Chondrocyte (in vitro differentiated cells): Measurements from ENCODE around the gene CNNM4. TPM values are rescaled to one million over a fixed set of nuclear protein-coding genes. Genes with fewer than 3 reads are reported as not detected.

ENCODE experiments used
- DNase-seq: peaks from one replicate; pipeline ENCODE4 v3.0.0; 2021; ENCODE audit warnings: mixed read lengths, low spot score
- H3K27ac Mint-ChIP-seq: one replicate; pipeline ENCODE4 v1.8.0; 2021; ENCODE audit warnings: mild to moderate bottlenecking, moderate library complexity, mixed read lengths; ENCODE audit not compliant: unreplicated experiment
- H3K27me3 Mint-ChIP-seq: 2 replicates; pipeline ENCODE4 v1.8.0; 2021; ENCODE audit warnings: low read depth, mixed read lengths
- H3K36me3 Mint-ChIP-seq: 2 replicates; pipeline ENCODE4 v1.8.0; 2021; ENCODE audit warnings: low read depth, mixed read lengths
- H3K4me1 Mint-ChIP-seq: 2 replicates; pipeline ENCODE4 v1.8.0; 2021; ENCODE audit warnings: low read depth, mild to moderate bottlenecking, mixed read lengths
- H3K4me3 Mint-ChIP-seq: one replicate; pipeline ENCODE4 v1.8.0; 2021; ENCODE audit warnings: mild to moderate bottlenecking, moderate library complexity, mixed read lengths; ENCODE audit not compliant: unreplicated experiment
- H3K9me3 Mint-ChIP-seq: 2 replicates; pipeline ENCODE4 v1.8.0; 2021; ENCODE audit warnings: low read depth, mixed read lengths
- total RNA-seq: library from RNA; stranded (reverse); gene quantifications from 3 replicates; pipeline ENCODE4 v1.2.1, GENCODE V29; 2021
- TF ChIP-seq, protein P1 (sequence below): fragments of 200-600 bp; sonication (generic); IDR thresholded peaks from 2 replicates; pipeline ENCODE4 v1.5.0; 2021; ENCODE audit warnings: antibody characterized with exemption, mild to moderate bottlenecking, moderate library complexity

Gene CNNM4
- total RNA-seq, 1 donor from 2014 or later: 7.6 TPM

- H3K9me3 Mint-ChIP-seq: no peaks in the 10 kb centered on the region
- peaks cover 21% of the 10 kb centered on the region for H3K4me1 Mint-ChIP-seq
- TF ChIP-seq, protein P1, sequence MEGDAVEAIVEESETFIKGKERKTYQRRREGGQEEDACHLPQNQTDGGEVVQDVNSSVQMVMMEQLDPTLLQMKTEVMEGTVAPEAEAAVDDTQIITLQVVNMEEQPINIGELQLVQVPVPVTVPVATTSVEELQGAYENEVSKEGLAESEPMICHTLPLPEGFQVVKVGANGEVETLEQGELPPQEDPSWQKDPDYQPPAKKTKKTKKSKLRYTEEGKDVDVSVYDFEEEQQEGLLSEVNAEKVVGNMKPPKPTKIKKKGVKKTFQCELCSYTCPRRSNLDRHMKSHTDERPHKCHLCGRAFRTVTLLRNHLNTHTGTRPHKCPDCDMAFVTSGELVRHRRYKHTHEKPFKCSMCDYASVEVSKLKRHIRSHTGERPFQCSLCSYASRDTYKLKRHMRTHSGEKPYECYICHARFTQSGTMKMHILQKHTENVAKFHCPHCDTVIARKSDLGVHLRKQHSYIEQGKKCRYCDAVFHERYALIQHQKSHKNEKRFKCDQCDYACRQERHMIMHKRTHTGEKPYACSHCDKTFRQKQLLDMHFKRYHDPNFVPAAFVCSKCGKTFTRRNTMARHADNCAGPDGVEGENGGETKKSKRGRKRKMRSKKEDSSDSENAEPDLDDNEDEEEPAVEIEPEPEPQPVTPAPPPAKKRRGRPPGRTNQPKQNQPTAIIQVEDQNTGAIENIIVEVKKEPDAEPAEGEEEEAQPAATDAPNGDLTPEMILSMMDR: no peak
- no peaks in the 10 kb centered on the region for H3K27me3 Mint-ChIP-seq
- H3K36me3 Mint-ChIP-seq: peaks cover 11% of the 10 kb centered on the region
- H3K27ac Mint-ChIP-seq: no peak overlapping the region
- no peak for DNase-seq
- H3K4me3 Mint-ChIP-seq: no peak overlapping the region
These were observed 67.7 kb downstream of the CNNM4 start for GRCh38 chr2:96828436-96828835.

DNA sequence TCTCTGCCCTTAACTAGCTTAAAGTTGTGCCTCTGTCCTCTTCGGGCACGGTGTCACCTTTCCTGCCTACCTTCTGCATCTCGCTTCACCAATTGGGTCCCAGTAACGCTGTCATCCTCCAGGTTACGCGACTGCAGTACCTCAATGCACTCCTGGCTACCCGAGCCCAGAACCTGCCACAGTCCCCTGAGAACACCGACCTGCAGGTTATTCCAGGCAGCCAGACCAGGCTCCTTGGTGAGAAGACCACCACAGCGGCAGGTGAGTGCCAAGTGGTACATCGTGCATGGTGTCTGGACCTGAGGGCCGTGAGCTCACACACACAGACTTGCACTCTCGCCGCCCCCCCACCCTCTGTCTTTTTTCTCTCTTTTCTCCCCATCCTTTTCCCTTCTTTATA is 68.2 kb downstream of the CNNM4 start:
- Mint-ChIP-seq H3K27ac (no peak overlapping the region), H3K9me3 (no peaks in the 10 kb centered on the region)

GRCh38 chr2:96830044-96830562 is 69.4 kb downstream of the CNNM4 start:
- peaks cover 14% of the 10 kb centered on the region for H3K4me1 Mint-ChIP-seq
- H3K36me3 Mint-ChIP-seq: peaks cover 11% of the 10 kb centered on the region
- no peaks in the 10 kb centered on the region for H3K9me3 Mint-ChIP-seq
- TF ChIP-seq, protein P1: no peak
- no peak overlapping the region for H3K4me3 Mint-ChIP-seq
- no peak for DNase-seq
- no peaks in the 10 kb centered on the region for H3K27me3 Mint-ChIP-seq
- no peak overlapping the region for H3K27ac Mint-ChIP-seq

More for the DNA sequence above, 68.2 kb downstream of the CNNM4 start:
- Mint-ChIP-seq H3K4me3 (no peak overlapping the region), H3K4me1 (peaks cover 19% of the 10 kb centered on the region), H3K27me3 (no peaks in the 10 kb centered on the region), H3K36me3 (peaks cover 11% of the 10 kb centered on the region)
- DNase-seq: no peak
- TF ChIP-seq, protein P1: no peak

GRCh38 chr2:96831679-96832078 is 71.0 kb downstream of the CNNM4 start:
- Mint-ChIP-seq H3K9me3 (no peaks in the 10 kb centered on the region), H3K36me3 (peaks cover 11% of the 10 kb centered on the region), H3K4me1 (peaks cover 14% of the 10 kb centered on the region), H3K27me3 (no peaks in the 10 kb centered on the region), H3K4me3 (no peak overlapping the region), H3K27ac (no peak overlapping the region)
- TF ChIP-seq, protein P1: no peak
- DNase-seq: no peak

GRCh38 chr2:96832408-96832753 is 71.7 kb downstream of the CNNM4 start:
- Mint-ChIP-seq H3K4me1 (peaks cover 14% of the 10 kb centered on the region), H3K36me3 (peaks cover 11% of the 10 kb centered on the region), H3K27ac (peak overlapping the region; percentile 49), H3K9me3 (no peaks in the 10 kb centered on the region), H3K27me3 (no peaks in the 10 kb centered on the region), H3K4me3 (no peak overlapping the region)
- no peak for DNase-seq
- TF ChIP-seq, protein P1: no peak
